ENCODE data around the gene SLC12A4. TPM values are rescaled to one million over a fixed set of nuclear protein-coding genes. Genes with fewer than 3 reads are reported as not detected.
A peak's percentile ranks its signal among the peaks of the same experiment; 100 is the strongest.
"Not testable (repeated sequence)": the region's sequence is repeated elsewhere in the genome, so short reads cannot be mapped to it uniquely, and the experiment has no call there.

Gene SLC12A4
- total RNA-seq, result 10 to 100 TPM; 27.1 to 29.5 TPM

DNA sequence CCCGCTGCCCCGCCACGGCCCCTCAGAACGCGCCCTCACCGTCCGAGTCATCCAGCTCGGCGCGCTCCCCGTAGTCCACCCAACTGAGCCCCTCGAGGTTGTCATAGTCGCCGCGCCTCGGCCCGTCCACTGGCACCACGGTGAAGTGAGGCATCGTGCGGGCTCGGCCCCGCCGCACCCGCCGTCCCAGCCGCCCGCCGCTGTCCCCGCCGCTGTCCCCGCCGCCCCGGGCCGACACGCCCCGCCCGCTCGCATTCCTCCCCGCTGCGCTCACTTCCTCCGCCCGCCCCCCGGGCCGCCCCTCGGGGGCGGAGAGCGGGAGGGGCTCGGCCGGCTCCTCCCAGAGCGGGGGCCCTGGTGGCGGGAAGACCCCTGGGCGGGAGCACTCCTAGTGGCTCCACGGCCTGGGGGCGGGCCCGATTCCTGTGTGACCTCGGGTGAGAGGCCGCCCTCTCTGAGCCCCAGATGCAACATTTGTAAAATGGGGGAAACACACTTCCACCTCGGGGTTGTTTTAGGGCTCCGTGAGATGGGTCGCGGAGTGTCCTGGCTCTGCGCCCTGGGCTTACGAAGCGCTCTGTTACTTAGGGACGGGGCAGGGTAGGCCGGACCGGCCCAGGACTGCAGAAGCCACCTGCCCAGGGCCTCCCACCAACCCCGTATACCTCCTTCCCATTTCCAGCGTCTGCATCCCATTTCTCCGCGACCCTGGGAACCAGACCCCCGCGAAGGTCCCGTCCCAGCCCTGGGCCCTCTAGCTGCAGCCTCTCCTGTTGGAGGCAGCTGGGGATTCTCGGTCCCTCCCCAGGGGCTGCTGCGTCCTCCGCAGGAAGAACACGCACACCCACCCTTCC lies at the start of gene SLC12A4:
Gene SLC12A4, minus strand, starts transcription at position 238 of the 854 bp plus-strand sequence. Its CDS starts 84 bp downstream, at position 154.
- ChIA-PET CTCF (interaction anchor here (0.6 to 1.5 kb wide), 3 partner anchors 11 to 71 kb away, joined by 3 to 4 read pairs (median 3); no protein-coding TSS in a partner anchor), POLR2A (no interaction called here)
- Mint-ChIP-seq H3K9me3 (no peaks in the 10 kb centered on the region), H3K4me3 (peak within 1 kb of the TSS; percentile 91), H3K4me1 (peaks cover 27% of the 10 kb centered on the region), H3K36me3 (ENCODE audit: low read depth) (no peaks in the 10 kb centered on the region), H3K27me3 (no peaks in the 10 kb centered on the region), H3K27ac (peak within 1 kb of the TSS; percentile 90)
- peak; percentile 85 for DNase-seq

DNA sequence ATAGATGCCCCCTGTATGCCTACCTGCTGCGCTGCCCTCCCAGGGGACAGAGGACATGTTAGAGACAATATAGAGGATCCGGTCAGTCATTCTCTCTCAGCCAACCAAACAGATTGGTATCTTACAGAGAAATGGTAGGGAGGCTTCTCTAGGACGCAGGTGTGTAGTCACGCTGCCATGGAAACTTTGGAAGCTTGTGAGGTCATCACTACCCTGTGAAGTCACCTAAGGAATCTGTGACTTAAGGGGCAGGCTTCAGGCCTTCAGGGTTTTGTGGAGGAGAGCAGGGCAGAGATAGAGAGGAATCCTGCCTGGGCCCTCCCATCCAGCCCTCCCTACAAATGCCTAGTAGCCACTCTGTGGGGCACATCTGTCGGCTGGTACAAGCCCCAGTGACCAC lies 47.2 kb upstream of the SLC12A4 start, which contains the start of gene DPEP2NB:
Gene DPEP2NB, minus strand, starts transcription at position 231 of the 400 bp plus-strand sequence. Its CDS starts 141 bp downstream, at position 90.
- ChIA-PET CTCF (interaction anchor here (1.0 to 1.6 kb wide), 4 partner anchors 11 to 23 kb away, joined by 3 to 4 read pairs (median 3); partner anchors contain the start of gene DPEP2), POLR2A (no interaction called here)
- no peaks in the 10 kb centered on the region for H3K9me3 Mint-ChIP-seq
- H3K36me3 Mint-ChIP-seq (ENCODE audit: low read depth), result peaks cover 4% of the 10 kb centered on the region
- peak within 1 kb of the TSS; percentile 31 for H3K27ac Mint-ChIP-seq
- H3K4me3 Mint-ChIP-seq, result no peak within 1 kb of the TSS
- H3K4me1 Mint-ChIP-seq, result peaks cover 10% of the 10 kb centered on the region
- no peaks in the 10 kb centered on the region for H3K27me3 Mint-ChIP-seq
- DNase-seq, result no peak

DNA sequence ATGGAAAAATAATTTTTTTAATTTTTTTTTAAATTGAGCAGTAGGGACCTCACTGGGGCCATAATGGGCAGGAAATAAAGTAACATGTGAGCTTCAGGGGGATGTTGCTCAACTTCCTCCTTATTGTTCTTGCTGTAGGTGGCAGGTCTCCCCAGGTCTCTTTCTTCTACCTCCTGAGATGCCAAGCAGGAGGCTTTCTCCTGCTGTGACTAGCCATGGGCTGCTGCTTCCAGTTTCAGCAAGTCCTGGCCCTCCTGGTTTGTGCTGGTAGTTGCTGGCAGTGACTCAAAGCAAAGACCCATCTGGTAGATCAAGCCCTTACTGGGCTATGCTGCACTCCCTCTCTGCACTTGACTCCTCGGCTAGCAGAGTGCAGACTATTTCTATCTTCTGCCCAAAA lies 45.0 kb upstream of the SLC12A4 start:
- no peaks in the 10 kb centered on the region for H3K9me3 Mint-ChIP-seq
- peaks cover 15% of the 10 kb centered on the region for H3K4me1 Mint-ChIP-seq
- H3K4me3 Mint-ChIP-seq, result no peak overlapping the region
- ChIA-PET CTCF (interaction anchor here (0.7 to 1.4 kb wide), 5 partner anchors 12 to 100 kb away, joined by 3 to 4 read pairs (median 3); no protein-coding TSS in a partner anchor), POLR2A (interaction anchor here (0.6 kb wide), 1 partner anchor 311 kb away, joined by 8 read pairs; no protein-coding TSS in a partner anchor)
- H3K27ac Mint-ChIP-seq, result no peak overlapping the region
- no peak for DNase-seq
- H3K27me3 Mint-ChIP-seq, result no peaks in the 10 kb centered on the region
- H3K36me3 Mint-ChIP-seq (ENCODE audit: low read depth), result no peaks in the 10 kb centered on the region

DNA sequence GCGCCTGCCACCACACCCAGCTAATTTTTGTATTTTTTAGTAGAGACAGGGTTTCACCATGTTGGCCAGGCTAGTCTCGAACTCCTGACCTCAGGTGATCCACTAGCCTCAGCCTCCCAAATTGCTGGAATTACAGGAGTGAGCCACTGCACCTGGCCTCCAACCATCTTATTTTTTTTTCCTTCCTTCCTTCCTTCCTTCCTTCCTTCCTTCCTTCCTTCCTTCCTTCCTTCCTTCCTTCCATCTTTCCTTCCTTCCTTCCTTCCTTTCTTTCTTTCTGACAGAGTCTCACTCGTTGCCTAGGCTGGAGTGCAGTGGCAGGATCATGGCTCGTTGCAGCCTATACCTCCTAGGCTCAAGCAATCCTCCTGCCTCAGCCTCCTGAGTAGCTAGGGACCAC lies 41.4 kb upstream of the SLC12A4 start:
- POLR2A ChIA-PET; H3K36me3 Mint-ChIP-seq (ENCODE audit: low read depth); H3K27me3 Mint-ChIP-seq; DNase-seq; H3K27ac Mint-ChIP-seq; CTCF ChIA-PET; H3K9me3 Mint-ChIP-seq; H3K4me3 Mint-ChIP-seq: not testable (repeated sequence)
- H3K4me1 Mint-ChIP-seq, result peaks cover 28% of the 10 kb centered on the region

DNA sequence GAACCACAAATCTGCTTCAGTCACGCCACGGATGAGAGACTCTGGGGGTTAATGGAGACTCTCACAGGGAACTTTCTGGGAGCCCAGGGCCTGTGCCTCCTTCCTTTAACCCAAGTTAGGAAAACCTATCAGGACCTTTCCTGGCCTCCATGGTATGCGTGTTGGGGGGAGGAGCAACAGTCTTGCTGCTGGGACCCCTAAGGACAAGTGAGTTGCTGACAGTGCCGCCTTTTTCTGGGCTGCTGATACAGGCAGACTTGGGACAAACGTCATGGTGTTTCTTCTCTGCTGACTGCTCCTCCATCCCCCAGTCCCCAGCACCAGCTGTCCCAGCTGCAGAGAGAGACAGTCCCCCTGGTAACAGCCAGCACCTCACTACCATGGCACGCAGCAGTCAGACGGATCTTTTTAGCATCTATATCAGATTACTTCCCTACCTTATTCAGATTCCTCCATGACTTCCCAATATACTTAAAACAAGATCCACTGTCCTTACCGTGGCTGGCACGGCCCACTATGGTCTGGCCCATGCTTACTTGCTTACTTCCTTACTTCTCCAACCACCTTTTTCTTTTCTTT lies 40.8 kb upstream of the SLC12A4 start:
- no peaks in the 10 kb centered on the region for H3K27me3 Mint-ChIP-seq
- H3K9me3 Mint-ChIP-seq, result no peaks in the 10 kb centered on the region
- peaks cover 3% of the 10 kb centered on the region for H3K36me3 Mint-ChIP-seq (ENCODE audit: low read depth)
- H3K27ac Mint-ChIP-seq, result peak overlapping the region; percentile 39
- ChIA-PET POLR2A (no interaction called here), CTCF (interaction anchor here (1.1 to 1.2 kb wide), 2 partner anchors 9 to 10 kb away, joined by 3 to 4 read pairs; partner anchors contain the start of gene DPEP2)
- no peak for DNase-seq
- H3K4me1 Mint-ChIP-seq, result peaks cover 31% of the 10 kb centered on the region
- no peak overlapping the region for H3K4me3 Mint-ChIP-seq

DNA sequence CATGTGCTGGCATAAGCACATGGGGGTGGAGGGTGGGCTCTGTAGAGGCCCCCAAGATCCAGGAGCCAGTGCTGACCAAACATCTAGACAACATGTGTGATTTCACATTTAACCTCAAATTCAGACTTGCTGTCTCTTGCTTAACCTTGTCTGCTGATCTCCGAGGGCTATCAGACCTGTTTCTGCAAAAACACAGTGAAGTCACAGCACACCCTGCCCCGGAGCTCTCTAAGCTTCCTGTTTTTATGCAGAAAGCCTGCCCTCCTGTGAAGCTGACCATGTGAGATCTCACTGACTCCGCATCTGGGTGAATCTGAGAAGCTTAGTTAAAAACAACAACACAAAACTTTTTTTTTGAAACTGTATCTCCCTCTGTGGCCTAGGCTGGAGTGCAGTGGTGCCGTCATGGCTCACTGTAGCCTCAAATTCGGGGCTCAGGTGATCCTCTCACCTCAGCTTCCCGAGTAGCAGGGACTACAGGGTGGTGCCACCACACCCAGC lies 37.4 kb upstream of the SLC12A4 start:
- peak; percentile 70 for DNase-seq
- ChIA-PET CTCF (interaction anchor here (0.6 to 2.2 kb wide), 4 partner anchors 14 to 259 kb away, joined by 3 to 6 read pairs (median 3); partner anchors contain the start of gene SLC7A6), POLR2A (no interaction called here)
- Mint-ChIP-seq H3K27me3 (no peaks in the 10 kb centered on the region), H3K4me1 (peaks cover 27% of the 10 kb centered on the region), H3K4me3 (no peak overlapping the region), H3K36me3 (ENCODE audit: low read depth) (peaks cover 3% of the 10 kb centered on the region), H3K27ac (peak overlapping the region; percentile 92), H3K9me3 (no peaks in the 10 kb centered on the region)

DNA sequence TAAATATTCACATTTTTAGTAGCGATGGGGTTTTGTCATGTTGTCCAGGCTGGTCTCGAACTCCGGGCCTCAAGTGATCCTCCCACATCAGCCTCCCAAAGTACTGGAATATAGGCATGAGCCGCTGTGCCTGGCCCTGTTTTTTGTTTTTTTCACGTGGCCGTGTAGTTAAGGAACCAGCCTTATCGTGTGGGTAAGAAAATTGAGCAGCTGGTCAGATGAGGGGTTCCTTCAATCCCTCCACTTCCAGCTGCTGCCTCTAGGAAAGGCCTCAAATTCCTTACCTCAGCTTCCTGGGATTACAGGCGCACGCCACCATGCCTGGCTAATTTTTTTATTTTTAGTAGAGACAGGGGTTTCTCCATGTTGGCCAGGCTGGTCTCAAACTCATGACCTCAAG lies 36.8 kb upstream of the SLC12A4 start:
- no peak for DNase-seq
- no peaks in the 10 kb centered on the region for H3K27me3 Mint-ChIP-seq
- ChIA-PET POLR2A (no interaction called here), CTCF (interaction anchor here (0.9 to 2.2 kb wide), 3 partner anchors 14 to 223 kb away, joined by 3 to 6 read pairs (median 3); no protein-coding TSS in a partner anchor)
- H3K27ac Mint-ChIP-seq, result peak overlapping the region; percentile 92
- H3K9me3 Mint-ChIP-seq, result no peaks in the 10 kb centered on the region
- no peak overlapping the region for H3K4me3 Mint-ChIP-seq
- H3K36me3 Mint-ChIP-seq (ENCODE audit: low read depth), result peaks cover 3% of the 10 kb centered on the region
- peaks cover 32% of the 10 kb centered on the region for H3K4me1 Mint-ChIP-seq

DNA sequence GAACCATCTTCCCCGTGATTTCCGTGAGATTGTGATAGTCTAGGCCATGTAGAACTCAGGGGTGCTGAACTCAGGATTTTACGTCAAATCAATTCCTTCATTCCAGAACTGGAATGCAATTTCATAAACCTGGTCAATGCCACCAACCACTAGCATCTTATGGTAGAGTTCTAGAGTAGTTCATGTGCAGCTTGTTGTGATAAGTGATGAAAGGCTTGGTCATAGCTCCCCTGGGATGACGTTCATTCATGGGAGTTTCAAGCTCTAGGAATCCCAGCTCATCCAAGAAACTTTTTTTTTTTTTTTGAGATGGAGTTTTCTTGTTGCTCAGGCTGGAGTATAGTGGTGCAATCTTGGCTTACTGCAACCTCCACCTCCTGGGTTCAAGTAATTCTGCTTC lies 34.6 kb upstream of the SLC12A4 start:
- peaks cover 3% of the 10 kb centered on the region for H3K9me3 Mint-ChIP-seq
- no peak overlapping the region for H3K27ac Mint-ChIP-seq
- CTCF ChIA-PET, result interaction anchor here (0.6 to 2.3 kb wide), 8 partner anchors 9 to 483 kb away, joined by 3 to 8 read pairs (median 4); no protein-coding TSS in a partner anchor
- POLR2A ChIA-PET, result interaction anchor here (0.6 to 0.7 kb wide), 2 partner anchors 119 to 275 kb away, joined by 3 to 4 read pairs; no protein-coding TSS in a partner anchor
- peaks cover 45% of the 10 kb centered on the region for H3K4me1 Mint-ChIP-seq
- H3K4me3 Mint-ChIP-seq, result no peak overlapping the region
- peaks cover 13% of the 10 kb centered on the region for H3K36me3 Mint-ChIP-seq (ENCODE audit: low read depth)
- no peak for DNase-seq
- H3K27me3 Mint-ChIP-seq, result no peaks in the 10 kb centered on the region

DNA sequence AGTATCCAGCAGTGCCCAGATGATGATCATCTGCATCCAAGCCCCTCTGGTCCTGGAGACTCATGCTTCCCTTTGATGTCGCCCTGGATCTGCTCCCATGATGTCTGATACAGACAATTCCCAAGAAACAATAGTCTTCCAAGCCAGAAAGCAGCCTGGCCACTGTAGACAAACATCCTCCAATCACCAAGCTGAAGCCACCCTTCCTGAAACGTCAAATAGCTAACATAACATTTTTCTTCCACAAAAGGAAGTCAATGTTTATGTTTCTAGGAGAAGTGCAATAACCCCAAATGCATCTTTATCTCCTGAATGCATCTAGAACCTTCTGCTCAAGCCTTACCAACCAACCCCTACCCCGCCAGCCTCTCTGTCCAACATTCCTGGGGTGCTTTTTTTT lies 32.0 kb upstream of the SLC12A4 start:
- no peak for DNase-seq
- H3K27me3 Mint-ChIP-seq, result no peaks in the 10 kb centered on the region
- H3K4me3 Mint-ChIP-seq, result peak overlapping the region; percentile 72
- ChIA-PET POLR2A (interaction anchor here (0.6 kb wide), 1 partner anchor 1063 kb away, joined by 5 read pairs; no protein-coding TSS in a partner anchor), CTCF (interaction anchor here (0.7 to 2.9 kb wide), 4 partner anchors 8 to 40 kb away, joined by 3 to 12 read pairs (median 3); no protein-coding TSS in a partner anchor)
- H3K27ac Mint-ChIP-seq, result peak overlapping the region; percentile 93
- peaks cover 17% of the 10 kb centered on the region for H3K36me3 Mint-ChIP-seq (ENCODE audit: low read depth)
- peaks cover 43% of the 10 kb centered on the region for H3K4me1 Mint-ChIP-seq
- peaks cover 6% of the 10 kb centered on the region for H3K9me3 Mint-ChIP-seq

DNA sequence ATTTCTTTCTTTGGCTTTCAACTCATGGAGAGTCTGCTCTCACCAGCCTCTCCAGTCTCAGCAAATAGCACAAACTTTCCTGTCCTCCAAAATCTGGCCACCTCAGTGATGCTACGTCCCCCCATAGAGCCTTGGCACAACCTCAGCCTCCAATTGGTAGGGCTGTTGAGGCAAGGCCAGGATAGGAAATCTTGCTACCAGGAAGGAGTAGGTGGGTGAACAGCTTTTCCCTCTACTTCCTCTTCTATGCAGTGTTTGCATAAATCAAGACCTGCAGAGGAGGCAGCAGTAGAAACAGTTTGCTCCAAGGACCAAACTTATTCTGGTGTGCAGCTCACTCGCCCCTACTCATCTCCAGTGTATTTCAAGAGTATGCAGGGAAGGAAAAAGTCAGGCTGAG lies 31.5 kb upstream of the SLC12A4 start:
- peak overlapping the region; percentile 93 for H3K27ac Mint-ChIP-seq
- peaks cover 6% of the 10 kb centered on the region for H3K9me3 Mint-ChIP-seq
- ChIA-PET POLR2A (interaction anchor here (0.6 kb wide), 1 partner anchor 1063 kb away, joined by 5 read pairs; no protein-coding TSS in a partner anchor), CTCF (interaction anchor here (0.5 to 2.9 kb wide), 5 partner anchors 9 to 40 kb away, joined by 3 to 12 read pairs (median 3); no protein-coding TSS in a partner anchor)
- DNase-seq, result no peak
- peak overlapping the region; percentile 72 for H3K4me3 Mint-ChIP-seq
- peaks cover 46% of the 10 kb centered on the region for H3K4me1 Mint-ChIP-seq
- H3K36me3 Mint-ChIP-seq (ENCODE audit: low read depth), result peaks cover 21% of the 10 kb centered on the region
- no peaks in the 10 kb centered on the region for H3K27me3 Mint-ChIP-seq

DNA sequence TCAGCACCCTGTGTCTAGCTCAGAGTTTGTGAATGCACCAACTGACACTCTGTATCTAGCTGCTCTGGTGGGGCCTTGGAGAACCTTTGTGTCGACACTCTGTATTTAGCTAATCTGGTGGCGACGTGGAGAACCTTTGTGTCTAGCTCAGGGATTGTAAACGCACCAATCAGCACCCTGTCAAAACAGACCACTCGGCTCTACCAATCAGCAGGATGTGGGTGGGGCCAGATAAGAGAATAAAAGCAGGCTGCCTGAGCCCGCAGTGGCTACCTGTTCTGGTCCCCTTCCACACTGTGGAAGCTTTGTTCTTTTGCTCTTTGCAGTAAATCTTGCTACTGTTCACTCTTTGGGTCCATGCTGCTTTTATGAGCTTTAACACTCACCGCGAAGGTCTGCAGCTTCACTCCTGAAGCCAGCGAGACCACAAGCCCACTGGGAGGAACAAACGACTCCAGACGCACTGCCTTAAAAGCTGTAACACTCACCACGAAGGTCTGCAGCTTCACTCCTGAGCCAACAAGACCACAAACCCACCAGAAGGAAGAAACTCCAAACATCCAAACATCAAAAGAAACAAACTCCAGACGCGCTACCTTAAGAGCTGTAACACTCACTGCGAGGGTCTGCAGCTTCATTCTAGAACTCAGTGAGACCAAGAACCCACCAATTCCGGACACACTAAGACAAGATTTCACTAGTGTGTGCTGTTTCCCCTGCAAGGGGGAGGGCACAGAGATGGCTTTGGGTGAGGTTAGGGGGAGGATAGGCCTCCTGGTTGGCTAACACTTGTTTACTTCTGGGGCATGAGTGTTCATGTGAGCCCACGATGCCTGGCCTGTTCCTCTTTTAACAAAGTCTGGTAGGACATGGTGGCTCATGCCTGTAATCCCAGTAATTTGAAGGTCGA lies 30.6 kb upstream of the SLC12A4 start, which contains the start of gene DPEP2:
Gene DPEP2, minus strand, starts transcription at position 706 of the 910 bp plus-strand sequence. CDS start 6,272 bp downstream, outside the sequence.
- H3K27me3 Mint-ChIP-seq, H3K9me3 Mint-ChIP-seq: not testable (repeated sequence)
- H3K36me3 Mint-ChIP-seq (ENCODE audit: low read depth), result peaks cover 21% of the 10 kb centered on the region
- POLR2A ChIA-PET, result interaction anchor here (0.6 kb wide), 1 partner anchor 77 kb away, joined by 4 read pairs; no protein-coding TSS in a partner anchor
- H3K4me1 Mint-ChIP-seq, result peaks cover 47% of the 10 kb centered on the region
- peak within 1 kb of the TSS; percentile 93 for H3K27ac Mint-ChIP-seq
- H3K4me3 Mint-ChIP-seq, result peak within 1 kb of the TSS; percentile 72
- peak; percentile 63 for DNase-seq
- CTCF ChIA-PET, result interaction anchor here (0.6 to 2.9 kb wide), 12 partner anchors 9 to 182 kb away, joined by 3 to 12 read pairs (median 4); partner anchors contain the start of genes DDX28, DPEP2NB and DUS2
